Gastrocnemius medialis (tissue), 4 donors: Measurements from ENCODE around the gene MCMBP. TPM values are rescaled to one million over a fixed set of nuclear protein-coding genes. Genes with fewer than 3 reads are reported as not detected.

Experiments
- ATAC-seq, 2 donors: fragments of 150-250 bp; one replicate each; pipeline ENCODE4 v1.9.1; 2016
- DNase-seq, 2 donors: peaks; one replicate each; pipeline ENCODE4 v3.0.0-alpha.2; 2019
- H3K27ac ChIP-seq, 4 donors: fragments of 200-600 bp; sonication (generic); 1 replicate in 1 of 4; 2 replicates in 3 of 4; pipeline ENCODE4 v1.5.1; 2016 to 2018; ENCODE audit warnings: mild to moderate bottlenecking in 2 of 4, moderate library complexity in 1 of 4
- H3K27me3 ChIP-seq, 3 donors: fragments of 200-600 bp; sonication (generic) in 2 of 3; 1 replicate in 1 of 3; 2 replicates in 2 of 3; pipeline versions ENCODE4 v1.5.1 to v1.6.0; 2016 to 2019; ENCODE audit warnings: mild to moderate bottlenecking in 1 of 3, moderate library complexity in 1 of 3
- H3K36me3 ChIP-seq, 2 donors: fragments of 200-600 bp; sonication (generic) in 1 of 2; one replicate each; pipeline ENCODE4 v1.5.1; 2017 to 2018
- H3K4me1 ChIP-seq, 2 donors: fragments of 200-600 bp; sonication (generic) in 1 of 2; one replicate each; pipeline ENCODE4 v1.5.1; 2016 to 2017; ENCODE audit warnings: mild to moderate bottlenecking in 2 of 2
- H3K4me3 ChIP-seq, 4 donors: fragments of 200-600 bp; sonication (generic) in 3 of 4; 1 replicate in 1 of 4; 2 replicates in 3 of 4; pipeline ENCODE4 v1.5.1; 2016 to 2019; ENCODE audit warnings: mild to moderate bottlenecking in 2 of 4
- H3K9me3 ChIP-seq, 3 donors: fragments of 200-600 bp; sonication (generic) in 2 of 3; 1 replicate in 1 of 3; 2 replicates in 2 of 3; pipeline ENCODE4 v1.5.1; 2016 to 2019
- CTCF ChIP-seq, 5 experiments: fragments of 450-650 bp in 3 of 5; fragments of 200-600 bp in 2 of 5; sonication (generic) in 2 of 5; IDR thresholded peaks in 4 of 5; conservative IDR thresholded peaks in 1 of 5; 1 replicate in 4 of 5; 2 replicates in 1 of 5; pipeline ENCODE4 v1.5.1; 2016 to 2019; ENCODE audit warnings: antibody characterized with exemption in 5 of 5, mild to moderate bottlenecking in 3 of 5, moderate library complexity in 3 of 5
- POLR2A ChIP-seq, 2 donors: fragments of 450-650 bp; IDR thresholded peaks; one replicate each; pipeline ENCODE4 v1.6.1; 2017; ENCODE audit warnings: antibody characterized with exemption in 2 of 2, mild to moderate bottlenecking in 2 of 2, moderate library complexity in 2 of 2
- in situ Hi-C, 4 donors: fragments of 200-750 bp; cut with MboI; loops; one replicate each; pipeline versions ENCODE4 v1.15.0 to v1.8.0; 2017; ENCODE audit warnings: low sequenced_read_pairs in 4 of 4
- intact Hi-C: fragments of 100-400 bp; cut with DNase I; formaldehyde crosslinking; loops from one replicate; pipeline ENCODE4 v1.15.1; 2023; ENCODE audit warnings: low total_unique reads
- total RNA-seq, 4 donors: library from RNA; depleted of rRNA; stranded (reverse); fragments of >200 nt; gene quantifications; one replicate each; pipeline versions ENCODE4 v1.1.0 to v1.2.3, GENCODE V29; 2016

Gene MCMBP
- 10 to 100 TPM; 28.1 to 43.6 (median 33.2) TPM for total RNA-seq

DNA sequence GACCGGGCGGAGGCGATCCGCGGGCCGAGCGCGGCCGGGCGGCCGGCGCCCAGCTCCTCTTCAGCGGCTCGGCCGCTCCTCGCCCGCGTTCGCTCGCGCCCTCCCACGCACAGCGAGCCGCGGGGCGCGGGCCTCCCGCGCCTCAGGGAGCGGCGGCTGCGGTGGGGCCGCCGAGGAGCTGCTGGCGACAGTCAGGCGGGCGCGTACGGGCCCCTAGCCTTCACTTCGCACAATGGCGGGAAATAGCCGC is at the start of gene MCMBP:
MCMBP (minus strand) TSS at position 234 of the 250 bp plus-strand sequence. CDS start 259 bp downstream, outside the sequence.
- Histone ChIP-seq H3K9me3 (no peaks in the 10 kb centered on the region), H3K27me3 (no peaks in the 10 kb centered on the region), H3K4me3 (peak within 1 kb of the TSS; percentile 85 to 96 (median 90)), H3K27ac (peak within 1 kb of the TSS; percentile 89 to 97 (median 92)), H3K36me3 (no peaks in the 10 kb centered on the region), H3K4me1 (peaks cover 17 to 28% of the 10 kb centered on the region in 2 donors)
- TF ChIP-seq POLR2A (IDR thresholded peaks at IDR 0.05): peak; percentile 81 to 85
- peak in 1 of 5 experiments; percentile 12 for TF ChIP-seq CTCF (IDR thresholded peaks at IDR 0.05 in 4 of 5, conservative IDR thresholded peaks at IDR 0.05 in 1 of 5)
- DNase-seq (no peak), ATAC-seq (peak; percentile 27 to 40)
- in situ Hi-C loops (loop anchor here in 3 of 4 donors (25.0 kb wide), 3 partner anchors 185 to 710 kb away; partner anchors contain the start of gene SFXN4 (in 1 of the 3)), intact Hi-C loops (loop anchor here (1.0 to 5.0 kb wide), 3 partner anchors 20 to 1115 kb away; partner anchors contain the start of gene SEC23IP)

GRCh38 chr10:119919826-119920225 is 47.2 kb upstream of the MCMBP start:
- Histone ChIP-seq H3K36me3 (peaks cover 2 to 99% of the 10 kb centered on the region in 2 donors), H3K4me3 (no peak overlapping the region), H3K9me3 (no peaks in the 10 kb centered on the region), H3K4me1 (no peaks in the 10 kb centered on the region), H3K27ac (no peak overlapping the region), H3K27me3 (no peaks in the 10 kb centered on the region)
- in situ Hi-C loops: no loop called here
- TF ChIP-seq CTCF (IDR thresholded peaks at IDR 0.05 in 4 of 5, conservative IDR thresholded peaks at IDR 0.05 in 1 of 5) (no peak), POLR2A (IDR thresholded peaks at IDR 0.05) (no peak)
- intact Hi-C loops: no loop called here
- ATAC-seq (no peak), DNase-seq (no peak)

DNA sequence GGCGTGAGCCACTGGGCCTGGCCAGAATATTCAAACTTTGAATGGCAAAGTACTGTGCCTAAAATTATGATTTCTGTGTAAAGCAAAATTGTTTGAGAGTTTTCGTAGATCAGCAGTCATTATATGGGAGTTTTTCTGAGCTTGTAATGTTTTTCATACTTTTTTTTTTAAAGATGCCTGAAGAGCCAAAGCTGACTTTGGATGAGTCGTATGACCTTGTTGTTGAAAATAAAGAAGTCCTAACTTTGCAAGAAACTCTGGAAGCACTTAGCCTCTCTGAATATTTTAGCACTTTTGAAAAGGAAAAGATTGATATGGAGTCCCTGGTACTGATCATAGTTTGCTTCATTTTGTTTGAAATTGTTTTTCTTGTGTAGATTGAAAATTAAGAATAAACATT is 46.6 kb upstream of the MCMBP start:
- ATAC-seq (no peak), DNase-seq (no peak)
- Histone ChIP-seq H3K27ac (no peak overlapping the region), H3K36me3 (peaks cover 2 to 99% of the 10 kb centered on the region in 2 donors), H3K27me3 (no peaks in the 10 kb centered on the region), H3K4me1 (no peaks in the 10 kb centered on the region), H3K4me3 (no peak overlapping the region), H3K9me3 (no peaks in the 10 kb centered on the region)
- TF ChIP-seq CTCF (IDR thresholded peaks at IDR 0.05 in 4 of 5, conservative IDR thresholded peaks at IDR 0.05 in 1 of 5) (no peak), POLR2A (IDR thresholded peaks at IDR 0.05) (no peak)
- in situ Hi-C loops: no loop called here
- intact Hi-C loops: no loop called here

- Histone ChIP-seq H3K4me3 (no peak overlapping the region), H3K27ac (no peak overlapping the region), H3K4me1 (no peaks in the 10 kb centered on the region), H3K27me3 (no peaks in the 10 kb centered on the region), H3K36me3 (peaks cover 2 to 99% of the 10 kb centered on the region in 2 donors), H3K9me3 (no peaks in the 10 kb centered on the region)
- intact Hi-C loops (no loop called here), in situ Hi-C loops (no loop called here)
- ATAC-seq (no peak), DNase-seq (no peak)
- TF ChIP-seq POLR2A (IDR thresholded peaks at IDR 0.05) (no peak), CTCF (IDR thresholded peaks at IDR 0.05 in 4 of 5, conservative IDR thresholded peaks at IDR 0.05 in 1 of 5) (no peak)
Measured at GRCh38 chr10:119917777-119918176, 45.1 kb upstream of the MCMBP start.

GRCh38 chr10:119910689-119911088 is 38.0 kb upstream of the MCMBP start:
- intact Hi-C loops (no loop called here), in situ Hi-C loops (no loop called here)
- Histone ChIP-seq H3K27ac (no peak overlapping the region), H3K4me3 (no peak overlapping the region), H3K27me3 (no peaks in the 10 kb centered on the region), H3K36me3 (peaks cover 0 to 81% of the 10 kb centered on the region in 2 donors), H3K4me1 (no peaks in the 10 kb centered on the region), H3K9me3 (no peaks in the 10 kb centered on the region)
- TF ChIP-seq POLR2A (IDR thresholded peaks at IDR 0.05) (no peak), CTCF (IDR thresholded peaks at IDR 0.05 in 4 of 5, conservative IDR thresholded peaks at IDR 0.05 in 1 of 5) (no peak)
- ATAC-seq: no peak
- no peak for DNase-seq
